Dedifferentiated amniotic fluid mesenchymal stem cell (primary cell): Measurements from ENCODE around the gene HOXA11.

Source experiments
- DNase-seq: peaks from one replicate; pipeline ENCODE4 v3.0.0-alpha.2; 2016; ENCODE audit errors: extremely low spot score

Gene HOXA11

GRCh38 chr7:27185013-27185853, at the start of gene HOXA11:
Gene HOXA11 (minus strand): TSS chr7:27185232. CDS start chr7:27185144, 88 bp downstream.
- no peak for DNase-seq

DNA sequence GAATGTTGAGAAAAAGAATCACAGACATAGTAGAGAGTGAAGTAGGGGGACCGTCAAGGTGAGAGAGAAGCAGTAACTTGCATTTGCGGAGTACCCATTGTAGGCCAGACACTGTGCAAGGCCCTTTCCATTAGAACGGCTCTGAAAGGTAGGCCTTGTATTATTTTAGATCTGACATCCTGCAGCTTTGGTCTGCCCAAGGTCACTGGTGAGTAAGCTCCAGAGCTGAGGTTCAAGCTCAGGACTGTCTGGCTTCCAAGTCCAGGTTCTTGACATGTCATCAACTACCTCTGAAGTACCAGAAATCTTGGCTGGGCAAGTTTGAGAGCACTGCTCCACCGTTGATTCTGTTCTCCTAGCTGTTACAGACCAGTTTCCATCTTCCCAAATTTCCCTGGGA, 44.4 kb upstream of the HOXA11 start:
- no peak for DNase-seq

DNA sequence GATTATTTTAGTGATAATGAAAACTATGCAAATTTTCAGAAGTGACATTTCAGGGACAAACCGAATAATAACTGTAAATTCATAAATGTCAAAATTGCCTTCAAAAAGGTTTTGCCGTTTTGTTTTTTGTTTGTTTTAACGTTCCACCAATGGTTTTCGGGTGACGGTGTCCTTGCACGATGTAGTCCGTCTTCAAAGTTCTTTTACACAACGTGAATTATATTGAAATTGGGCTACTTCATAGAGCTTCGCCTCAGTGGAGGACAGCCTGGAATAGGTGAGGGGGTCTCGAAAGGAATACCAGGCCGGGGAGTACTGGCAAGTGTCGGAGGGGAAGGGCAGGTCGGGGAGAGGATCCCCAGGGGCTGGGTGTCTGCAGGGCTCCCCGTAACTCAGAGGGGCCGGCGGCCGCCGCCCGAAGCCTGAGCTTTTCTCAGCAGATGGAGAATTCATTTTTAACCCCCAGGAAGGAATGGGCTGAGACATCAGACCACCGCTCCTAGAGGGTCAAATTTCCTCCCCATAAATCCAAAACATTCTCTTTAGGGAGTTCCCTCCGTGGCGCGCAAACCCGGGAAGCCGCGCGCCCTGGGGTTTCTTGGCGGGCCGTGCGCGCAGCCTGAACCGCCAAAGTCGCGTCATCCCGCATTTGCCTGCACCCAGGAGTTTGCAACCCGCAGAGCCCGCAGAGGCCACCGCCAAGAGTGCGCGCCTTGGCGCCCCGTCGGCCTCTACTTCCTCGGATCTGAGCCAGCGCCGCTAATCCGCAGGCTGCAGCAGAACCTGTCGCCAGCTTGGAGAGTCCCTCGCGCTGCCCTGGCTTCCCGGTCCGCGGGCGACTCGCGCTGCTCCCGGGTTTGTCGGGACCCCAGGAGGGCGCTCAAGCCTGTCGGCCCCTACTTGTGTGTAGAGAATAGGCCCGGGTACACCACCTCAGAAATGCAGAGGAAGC, 40.2 kb upstream of the HOXA11 start:
- no peak for DNase-seq

GRCh38 chr7:27223941-27224575, 39.0 kb upstream of the HOXA11 start:
- no peak for DNase-seq

DNA sequence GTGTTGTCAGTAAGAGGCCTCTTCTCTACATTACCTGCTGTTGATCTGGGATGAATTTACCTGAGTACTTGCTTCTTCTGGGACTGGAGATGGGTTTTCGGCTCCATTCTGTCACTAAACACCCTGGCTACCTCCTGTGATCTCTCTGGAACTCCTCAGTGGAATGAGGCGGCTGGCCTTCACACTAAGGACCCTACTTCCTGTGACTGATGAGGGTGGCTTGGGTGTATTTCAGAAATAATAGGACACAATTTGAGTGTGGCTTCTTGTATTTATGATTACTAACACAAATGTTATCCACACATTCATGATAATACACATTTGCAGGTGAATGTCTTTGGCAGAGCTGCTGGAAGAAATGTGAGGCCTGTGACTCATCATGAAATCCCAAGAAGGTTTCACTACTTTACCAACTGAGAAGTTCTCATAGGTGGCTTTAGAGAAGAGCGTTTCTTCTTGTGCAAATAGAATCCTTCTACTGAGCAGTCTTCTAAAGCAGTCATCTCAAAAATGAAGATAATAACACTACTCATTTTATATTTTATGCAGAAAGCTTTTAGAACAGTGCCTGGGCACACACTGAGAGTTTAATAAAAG, 36.3 kb upstream of the HOXA11 start:
- no peak for DNase-seq

GRCh38 chr7:27220440-27220955, 35.5 kb upstream of the HOXA11 start:
- DNase-seq = no peak

- DNase-seq = no peak
Observed at GRCh38 chr7:27219821-27220220, 34.8 kb upstream of the HOXA11 start.

DNA sequence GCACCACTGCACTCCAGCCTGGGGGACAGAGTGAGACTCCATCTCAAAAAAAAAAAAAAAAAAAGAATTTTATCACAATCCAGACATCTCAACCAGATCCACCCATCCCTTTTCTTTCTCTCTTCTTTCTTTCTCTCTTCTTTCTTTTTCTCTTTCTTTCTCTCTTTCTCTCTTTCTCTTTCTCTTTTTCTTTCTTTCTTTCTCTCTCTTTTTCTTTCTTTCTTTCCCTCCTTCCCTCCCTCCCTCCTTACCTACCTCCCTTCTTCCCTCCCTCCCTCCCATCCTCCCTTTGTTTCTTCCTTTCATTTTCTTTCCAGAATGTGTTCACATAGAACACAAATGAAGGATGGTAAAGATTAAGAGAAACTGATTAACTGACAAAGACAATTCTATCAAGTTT, 32.9 kb upstream of the HOXA11 start:
- DNase-seq = no peak

- no peak for DNase-seq
Observed at GRCh38 chr7:27215356-27215755, 30.3 kb upstream of the HOXA11 start.

DNA sequence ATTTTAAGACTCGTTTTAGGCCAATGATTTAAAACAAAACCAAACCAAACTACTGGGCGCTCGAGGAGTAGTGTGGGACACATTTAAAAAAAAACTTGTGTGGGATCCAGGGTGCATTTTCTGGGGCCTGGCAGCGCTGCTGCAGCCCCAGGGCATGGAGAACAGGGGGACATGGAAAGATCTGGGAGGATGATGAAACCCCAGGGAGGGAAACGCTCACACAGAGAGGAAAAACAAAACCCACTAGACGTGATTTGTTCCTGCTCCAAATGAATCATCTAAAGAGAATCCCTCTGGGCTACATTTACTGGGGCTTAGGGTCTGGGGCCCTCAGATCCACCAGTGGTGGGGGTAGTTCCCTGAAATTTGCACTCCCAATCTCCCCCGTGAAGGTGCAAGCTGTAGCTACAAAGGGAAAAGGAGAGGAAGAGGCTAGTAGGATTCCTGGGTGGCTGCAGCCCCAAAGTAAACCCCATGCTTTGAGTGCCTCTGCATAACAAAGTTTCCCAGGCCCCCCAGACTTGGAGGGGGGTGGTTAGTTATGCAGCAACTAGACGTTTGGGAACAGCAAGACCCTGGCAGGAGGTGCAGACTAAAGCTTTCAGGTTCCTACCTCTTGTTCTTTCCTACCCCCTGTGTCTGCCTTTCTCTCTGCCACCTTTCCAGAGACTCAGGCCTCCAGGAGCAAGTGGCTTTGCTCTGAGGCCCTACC, 29.4 kb upstream of the HOXA11 start:
- no peak for DNase-seq

- no peak for DNase-seq
Observed at GRCh38 chr7:27213433-27214238, 28.6 kb upstream of the HOXA11 start.

DNA sequence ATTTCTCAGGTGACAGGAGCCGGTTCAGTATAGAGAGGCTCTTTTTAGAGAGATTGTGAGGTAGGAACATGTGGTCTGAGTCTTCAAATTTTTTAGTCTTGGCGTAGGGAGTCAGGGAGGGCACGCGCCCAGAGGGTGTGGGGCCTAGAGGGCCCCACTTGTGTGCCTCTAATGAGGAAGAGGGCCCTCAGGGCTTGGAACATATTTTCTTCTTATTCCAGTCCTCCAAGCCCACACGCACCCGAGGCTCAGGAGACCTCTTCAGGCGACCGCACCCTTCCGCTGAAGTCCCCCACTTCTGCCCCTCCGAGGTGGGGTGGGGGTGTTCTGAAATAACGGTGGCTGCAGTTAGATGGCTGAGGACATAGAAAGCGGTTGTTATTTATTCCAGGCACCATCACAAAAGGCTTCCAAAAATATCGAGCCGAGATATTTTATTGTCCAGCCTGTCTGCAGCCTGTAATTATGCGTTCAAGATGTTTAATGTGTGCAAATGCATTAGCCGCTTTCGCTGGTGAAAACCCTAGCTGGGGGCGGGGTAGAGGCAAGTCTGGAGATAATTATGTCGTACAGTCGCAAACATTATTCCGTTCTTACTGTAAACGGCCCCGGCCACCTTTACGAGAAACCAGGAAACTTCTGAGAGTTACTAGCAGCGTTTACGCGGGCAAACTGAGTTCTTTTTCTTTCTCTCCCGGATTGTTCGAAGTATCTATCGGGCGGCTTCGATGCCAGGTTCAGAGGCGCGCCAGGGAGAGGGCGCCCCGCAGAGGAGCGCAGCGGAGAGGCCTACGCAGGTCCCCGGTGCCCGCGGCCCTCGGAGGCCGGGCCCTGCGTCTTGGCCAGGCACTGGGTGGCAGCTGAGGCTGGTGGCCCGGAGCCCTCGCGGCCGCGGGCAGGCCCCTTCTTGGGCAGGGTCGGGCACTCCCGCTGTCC, 27.7 kb upstream of the HOXA11 start:
- no peak for DNase-seq

GRCh38 chr7:27211764-27212204, 26.8 kb upstream of the HOXA11 start:
- DNase-seq = no peak

DNA sequence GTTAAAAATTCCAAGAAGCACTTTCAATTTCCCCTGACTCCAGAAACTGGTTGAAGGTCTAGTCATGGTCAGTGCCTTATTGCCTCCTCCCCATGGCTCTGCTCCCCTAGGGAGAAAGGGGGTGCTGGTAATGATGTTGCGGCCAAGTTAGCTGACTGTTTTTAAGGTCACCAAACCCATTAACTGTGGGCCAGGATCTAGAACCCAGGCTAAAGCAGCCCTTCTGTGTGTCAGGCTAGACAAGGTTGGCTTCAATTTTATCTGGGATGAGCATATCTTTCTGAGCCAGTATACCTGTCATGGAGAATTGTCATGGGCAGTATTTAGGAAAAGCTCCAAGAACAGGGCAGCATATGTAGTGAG, 26.0 kb upstream of the HOXA11 start:
- DNase-seq = no peak

- peak; percentile 23 for DNase-seq
Observed at GRCh38 chr7:27210441-27211083, 25.5 kb upstream of the HOXA11 start.

DNA sequence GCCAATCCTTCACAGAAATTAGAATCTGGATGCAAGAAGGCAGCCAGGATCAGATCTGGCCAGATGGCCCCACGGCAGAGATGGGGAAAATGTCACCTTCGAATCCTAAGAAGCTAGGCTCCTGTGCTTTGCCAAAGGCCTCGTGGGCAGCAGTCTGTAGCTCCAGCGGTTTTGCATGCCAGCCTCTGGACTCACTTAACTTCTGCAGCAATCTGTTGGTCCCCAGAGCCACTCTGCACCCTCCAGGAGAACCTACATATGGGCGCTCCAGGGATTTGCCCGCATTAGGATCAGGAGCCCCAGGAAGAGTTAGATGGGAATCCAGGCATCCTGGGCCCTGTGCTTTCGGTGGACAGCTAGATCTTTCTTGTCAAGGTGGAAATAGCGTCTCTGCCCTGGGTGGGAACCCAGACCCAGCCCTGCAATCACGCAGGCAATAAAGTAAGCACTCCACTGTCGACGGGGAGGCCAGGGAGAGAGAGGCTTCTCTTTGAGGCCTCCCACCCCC, 25.0 kb upstream of the HOXA11 start:
- no peak for DNase-seq

DNA sequence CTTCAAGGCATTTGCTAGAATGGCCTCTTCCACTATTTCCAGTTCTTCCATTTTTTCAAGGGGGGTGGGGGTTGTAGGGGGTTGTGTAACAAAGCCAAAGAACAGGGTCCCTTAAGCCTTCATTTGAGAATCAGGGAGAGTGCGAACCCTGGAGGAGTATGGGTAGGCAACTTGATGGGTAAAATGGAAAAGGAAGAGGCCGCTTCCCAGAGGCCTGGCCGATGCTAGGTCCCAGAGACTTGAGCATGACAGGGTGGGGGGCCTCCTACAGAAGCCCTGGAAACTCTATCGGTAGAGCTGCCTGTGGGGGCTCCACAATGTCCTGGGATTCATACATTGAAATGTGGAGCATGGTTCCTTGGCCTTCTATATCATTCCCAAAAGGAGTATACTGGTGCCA, 24.0 kb upstream of the HOXA11 start:
- no peak for DNase-seq

- DNase-seq = no peak
Observed at GRCh38 chr7:27207348-27207985, 22.4 kb upstream of the HOXA11 start.
